HuH-7 (cell line): ENCODE measurements around the gene MYADM.

ENCODE experiments used
- DNase-seq: peaks from one replicate; pipeline ENCODE4 v3.0.0; 2011; ENCODE audit warnings: low spot score

MYADM gene

GRCh38 chr19:53915000-53915399, 47.3 kb downstream of the MYADM start:
- DNase-seq = no peak

GRCh38 chr19:53916004-53916403, 48.3 kb downstream of the MYADM start:
- no peak for DNase-seq

- no peak for DNase-seq
Observed at GRCh38 chr19:53917356-53917755, 49.7 kb downstream of the MYADM start.
